Activated CD4-positive, alpha-beta T cell treated with anti-CD3 and anti-CD28 coated beads, Interleukin-2, amount 50 U/mL, for 1 hour (primary cell): ENCODE results near the gene ZNF264.
"Not testable (repeated sequence)": the region's sequence is repeated elsewhere in the genome, so short reads cannot be mapped to it uniquely, and the experiment has no call there.

Experiments used
- DNase-seq: peaks from one replicate; pipeline ENCODE4 v3.0.0-alpha.2; 2020

Gene ZNF264

DNA sequence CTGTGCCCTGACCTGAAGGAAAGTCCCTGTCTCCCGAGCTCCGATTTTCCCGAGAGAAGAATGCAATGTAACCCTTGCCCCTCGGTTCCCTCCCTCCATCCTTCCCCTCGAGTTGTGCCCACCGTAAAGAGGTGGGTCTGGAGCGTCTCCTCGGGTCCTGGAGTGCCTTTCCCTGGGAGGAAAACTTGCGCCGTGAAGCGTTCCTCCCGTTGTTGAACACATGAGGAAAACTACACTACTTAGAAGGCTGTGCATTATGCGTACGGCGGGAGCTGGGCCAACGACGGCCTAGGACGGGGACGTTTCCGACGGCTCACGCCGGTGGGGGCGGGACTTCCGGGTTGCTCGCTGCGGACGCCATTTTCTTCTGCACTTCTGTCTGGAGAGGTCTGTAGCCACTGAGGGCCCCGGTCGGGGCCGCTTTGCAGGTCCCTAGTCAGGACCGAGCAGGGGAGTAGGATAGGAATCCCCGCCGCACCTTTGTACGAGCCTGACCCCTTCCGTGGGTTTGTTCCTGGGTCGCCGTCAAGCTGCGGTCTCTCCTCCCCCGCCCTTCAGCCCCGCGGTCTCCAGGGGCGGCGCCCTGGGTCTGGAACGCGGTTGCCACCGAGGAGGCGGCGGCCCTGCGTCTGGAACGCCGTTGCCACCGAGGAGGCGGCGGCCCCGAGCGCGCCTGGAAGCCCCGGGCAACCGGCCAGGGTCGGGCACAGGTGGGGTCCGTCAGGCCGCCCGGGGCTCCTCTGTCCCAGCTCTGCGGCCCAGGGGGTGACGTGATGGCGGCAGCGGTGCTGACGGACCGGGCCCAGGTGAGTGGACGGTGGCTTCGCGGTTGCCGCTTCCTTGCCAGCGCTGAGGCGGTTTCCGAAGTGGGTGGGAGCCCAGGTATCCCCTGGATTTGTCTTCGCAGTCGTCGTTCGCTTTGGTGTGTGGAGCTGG is at the start of gene ZNF264:
Gene ZNF264, plus strand, starts transcription at position 360 of the 936 bp plus-strand sequence. Its CDS starts 414 bp downstream, at position 774.
- DNase-seq = peak; percentile 89

DNA sequence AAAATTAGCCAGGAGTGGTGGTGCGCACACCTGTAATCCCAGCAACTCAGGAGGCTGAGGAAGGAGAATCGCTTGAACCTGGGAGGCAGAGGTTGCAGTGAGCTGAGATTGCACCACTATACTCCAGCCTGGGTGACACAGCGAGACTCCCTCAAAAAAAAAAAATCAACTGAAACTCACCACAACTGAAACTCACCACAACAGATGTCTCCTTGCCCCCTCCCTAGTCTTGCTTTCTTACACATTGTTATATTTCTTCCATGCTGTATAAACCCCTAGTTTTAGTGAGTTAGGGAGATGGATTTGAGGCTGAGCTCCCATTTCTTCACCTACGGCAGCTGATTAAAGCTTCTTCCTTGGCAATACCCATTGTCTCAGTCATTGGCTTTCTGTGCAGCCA is 49.6 kb upstream of the ZNF264 start:
- DNase-seq = no peak

GRCh38 chr19:57152921-57153320 is 38.4 kb upstream of the ZNF264 start:
- DNase-seq = no peak

GRCh38 chr19:57161985-57162539 is 29.2 kb upstream of the ZNF264 start:
- no peak for DNase-seq

DNA sequence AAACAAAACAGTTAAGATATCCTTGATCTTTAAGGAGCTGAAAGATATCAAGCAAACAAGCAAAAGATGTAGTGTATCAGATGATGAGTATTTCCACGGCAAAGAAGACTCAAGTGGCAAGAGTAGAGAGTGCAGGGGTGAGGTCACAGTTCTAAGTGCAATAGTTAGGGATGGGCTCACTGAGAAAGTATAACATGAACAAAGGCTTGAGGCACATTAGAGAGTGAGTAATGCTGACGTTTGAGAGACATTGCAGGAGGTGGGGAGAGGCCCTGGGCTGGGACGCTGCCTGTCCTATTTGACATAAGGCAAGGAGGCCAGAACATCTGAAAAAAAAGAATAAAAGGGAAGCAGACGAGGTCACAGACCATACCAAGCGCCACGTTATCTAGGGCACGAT is 25.5 kb upstream of the ZNF264 start:
- no peak for DNase-seq

GRCh38 chr19:57167385-57167784 is 23.9 kb upstream of the ZNF264 start, which contains the start of gene DUXA:
Gene DUXA (minus strand): TSS chr19:57167485. CDS start chr19:57167443, 42 bp downstream.
- DNase-seq = no peak

DNA sequence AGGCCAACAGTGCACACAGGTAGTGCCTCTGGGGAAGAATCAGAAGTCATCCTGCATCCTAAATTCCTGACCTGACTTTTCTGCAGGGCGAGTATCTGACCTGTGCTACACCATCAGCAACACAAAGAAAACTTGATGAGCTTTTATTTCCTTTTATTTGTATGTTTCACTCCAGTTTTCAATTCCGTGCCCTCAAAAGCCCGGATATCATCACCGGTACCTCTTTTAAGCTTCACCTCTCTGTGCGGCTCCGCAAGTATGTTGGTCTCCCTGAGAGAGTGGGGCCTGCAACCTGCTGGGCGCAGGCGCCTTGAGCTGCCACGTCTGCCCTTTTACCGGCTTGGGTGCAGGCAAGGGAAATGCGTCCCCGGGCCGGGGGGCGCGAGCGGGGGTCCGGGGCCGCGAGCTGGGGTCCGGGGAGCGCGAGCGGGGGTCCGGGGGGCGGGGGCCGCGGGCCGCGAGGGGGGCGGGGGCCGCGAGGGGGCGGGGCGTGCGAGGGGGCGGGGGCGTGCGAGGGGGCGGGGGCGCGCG is 19.7 kb upstream of the ZNF264 start:
- DNase-seq = peak; percentile 12

GRCh38 chr19:57190301-57190700 is 999 bp upstream of the ZNF264 start:
- DNase-seq = no peak

DNA sequence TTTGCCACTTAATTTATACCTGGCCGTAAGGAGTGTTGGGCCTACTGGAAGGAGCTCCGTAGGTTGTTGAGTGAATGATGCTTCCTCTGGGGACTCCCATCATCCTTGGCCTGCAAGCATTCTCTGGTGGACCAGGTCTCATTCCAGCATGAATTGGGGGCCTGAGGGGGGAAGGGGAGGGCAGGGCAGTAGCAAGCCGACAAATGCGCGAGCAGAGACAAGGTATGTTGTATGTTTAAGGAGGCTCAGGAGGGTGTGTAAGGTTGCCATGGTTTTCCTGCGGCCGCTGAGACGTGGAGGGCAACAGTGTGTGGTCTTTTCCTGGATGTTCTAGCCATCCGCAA is 749 bp downstream of the ZNF264 start:
- no peak for DNase-seq

GRCh38 chr19:57192993-57193392 is 1.7 kb downstream of the ZNF264 start:
- no peak for DNase-seq

DNA sequence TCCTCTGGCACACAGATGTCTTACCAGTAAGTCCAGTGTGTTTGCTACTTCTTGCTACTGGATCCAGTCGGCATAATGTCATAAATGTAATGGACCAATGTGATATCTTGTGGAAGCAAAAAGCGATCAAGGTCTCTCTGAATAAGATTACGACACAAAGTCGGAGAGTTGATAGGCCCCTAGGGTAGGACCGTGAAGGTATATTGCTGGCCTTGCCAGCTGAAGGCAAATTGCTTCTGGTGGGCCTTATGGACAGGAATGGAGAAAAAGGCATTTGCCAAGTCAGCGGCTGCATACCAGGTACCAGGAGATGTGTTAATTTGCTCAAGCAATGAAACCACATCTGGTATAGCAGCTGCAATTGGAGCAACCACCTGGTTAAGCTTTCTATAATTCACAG is 6.6 kb downstream of the ZNF264 start:
- DNase-seq = not testable (repeated sequence)

GRCh38 chr19:57202160-57202559 is 10.9 kb downstream of the ZNF264 start:
- no peak for DNase-seq

DNA sequence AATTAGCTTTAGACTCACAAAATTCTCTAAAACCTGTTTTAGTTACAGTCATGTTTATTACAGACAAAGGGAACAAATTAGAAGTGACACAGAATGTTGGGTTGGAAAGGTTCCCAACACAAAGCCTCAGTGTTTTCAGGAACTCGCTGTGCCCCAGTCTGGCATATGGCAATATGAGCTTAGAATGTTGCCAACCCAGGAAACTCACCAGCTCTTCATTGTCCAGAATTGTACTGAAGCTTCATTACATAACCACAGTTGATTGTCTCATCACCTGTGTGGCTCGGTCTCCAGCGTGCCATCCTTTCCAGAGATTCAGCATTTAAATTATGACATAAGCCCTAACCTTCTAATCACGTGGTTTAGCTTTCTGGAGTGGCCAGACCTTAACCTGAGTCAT is 19.1 kb downstream of the ZNF264 start:
- DNase-seq = no peak

DNA sequence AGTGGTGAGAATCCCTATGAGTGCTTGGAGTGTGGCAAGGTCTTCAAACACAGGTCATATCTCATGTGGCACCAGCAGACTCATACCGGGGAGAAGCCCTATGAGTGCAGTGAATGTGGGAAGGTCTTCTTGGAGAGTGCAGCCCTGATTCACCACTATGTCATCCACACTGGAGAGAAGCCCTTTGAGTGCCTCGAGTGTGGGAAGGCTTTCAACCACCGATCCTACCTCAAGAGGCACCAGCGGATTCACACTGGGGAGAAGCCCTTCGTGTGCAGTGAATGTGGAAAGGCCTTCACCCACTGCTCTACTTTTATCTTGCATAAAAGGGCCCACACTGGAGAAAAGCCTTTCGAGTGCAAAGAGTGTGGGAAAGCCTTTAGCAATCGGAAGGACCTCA is 20.8 kb downstream of the ZNF264 start:
- no peak for DNase-seq

- no peak for DNase-seq
Observed at GRCh38 chr19:57227502-57227901, 36.2 kb downstream of the ZNF264 start.

DNA sequence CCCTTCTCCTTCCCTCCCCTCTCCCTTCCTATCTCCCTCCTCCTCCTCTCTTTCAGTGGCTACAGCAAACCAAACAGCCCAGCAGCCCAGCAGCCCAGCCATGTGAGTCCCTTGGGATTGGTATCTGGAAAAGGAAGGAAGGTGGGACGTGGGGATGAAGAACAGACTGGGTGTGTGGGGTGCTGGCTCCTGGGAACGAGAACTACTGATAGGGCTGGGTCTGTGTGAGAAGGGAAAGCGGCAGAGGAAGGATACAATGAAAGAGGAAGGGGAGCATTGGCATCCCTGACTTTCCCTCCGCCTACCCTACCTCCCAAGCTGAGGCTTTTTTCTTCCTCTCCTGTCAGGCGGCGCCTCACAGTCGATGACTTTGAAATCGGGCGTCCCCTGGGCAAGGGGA is 40.4 kb downstream of the ZNF264 start:
- DNase-seq = no peak

DNA sequence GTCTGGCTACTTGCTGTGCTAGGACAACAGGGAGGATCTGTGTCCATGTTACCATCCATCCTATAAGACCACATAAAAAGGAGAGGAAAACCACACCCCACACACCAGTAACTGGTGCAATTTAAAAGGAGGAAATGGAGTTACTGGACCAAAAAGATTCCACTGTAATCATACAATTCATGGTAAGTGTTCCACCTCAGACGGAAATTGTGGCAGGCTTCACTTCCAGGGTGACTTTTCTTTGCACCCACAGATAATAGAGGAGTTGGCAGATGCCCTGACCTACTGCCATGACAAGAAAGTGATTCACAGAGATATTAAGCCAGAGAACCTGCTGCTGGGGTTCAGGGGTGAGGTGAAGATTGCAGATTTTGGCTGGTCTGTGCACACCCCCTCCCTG is 41.9 kb downstream of the ZNF264 start:
- DNase-seq = no peak

GRCh38 chr19:57239982-57240310 is 48.6 kb downstream of the ZNF264 start:
- no peak for DNase-seq

GRCh38 chr19:57240311-57241090 is 49.2 kb downstream of the ZNF264 start, which contains the start of gene ZNF805:
Gene ZNF805 (plus strand): TSS chr19:57240632. CDS start chr19:57240892, 260 bp downstream.
- DNase-seq = peak; percentile 97

- no peak for DNase-seq
Observed at GRCh38 chr19:57241176-57241575, 49.9 kb downstream of the ZNF264 start.

DNA sequence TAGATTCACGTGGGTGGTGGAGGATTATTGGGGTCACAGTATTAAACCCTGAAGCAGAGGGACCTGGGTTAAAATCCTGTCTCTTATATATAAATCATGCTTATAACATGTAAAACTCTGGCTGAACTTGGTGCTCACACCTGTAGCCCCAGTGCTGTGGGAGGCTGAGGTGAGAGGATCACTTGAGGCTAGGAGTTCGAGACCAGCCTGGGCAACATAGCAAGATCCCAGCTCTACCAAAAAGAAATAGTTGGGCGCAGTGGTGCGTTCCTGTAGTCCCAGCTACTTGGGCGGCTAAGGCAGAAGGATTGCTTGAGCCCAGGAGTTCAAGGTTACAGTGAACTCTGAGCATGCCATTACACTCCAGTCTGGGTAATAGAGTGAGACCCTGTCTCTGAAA is 51.5 kb downstream of the ZNF264 start:
- no peak for DNase-seq

- no peak for DNase-seq
Observed at GRCh38 chr19:57244513-57244912, 53.2 kb downstream of the ZNF264 start.

DNA sequence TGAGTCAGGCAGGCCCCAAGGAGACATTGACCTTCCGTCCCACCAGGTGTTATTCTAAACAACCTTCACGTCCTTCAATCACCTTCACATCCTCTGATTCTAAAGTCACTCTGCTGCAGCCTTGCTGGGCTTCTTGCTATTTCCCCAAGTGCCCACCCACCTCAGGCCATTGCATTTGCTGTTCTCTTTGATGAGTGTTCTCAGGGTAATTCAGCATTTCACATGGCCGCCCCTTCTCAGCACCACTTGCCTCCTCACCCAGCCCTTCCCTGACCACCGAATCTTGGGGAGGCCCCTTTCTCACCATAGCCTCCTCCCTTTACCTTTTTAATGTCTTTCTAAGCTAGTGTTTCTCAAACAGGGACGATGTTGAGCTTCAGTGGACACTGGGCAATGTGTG is 53.8 kb downstream of the ZNF264 start:
- DNase-seq = no peak
